ENCODE data around the gene MAPKAP1.

MAPKAP1 gene

GRCh38 chr9:125682340-125682739 lies 24.7 kb downstream of the MAPKAP1 start:
- no peak for ATAC-seq
- TF ChIP-seq, protein P1, sequence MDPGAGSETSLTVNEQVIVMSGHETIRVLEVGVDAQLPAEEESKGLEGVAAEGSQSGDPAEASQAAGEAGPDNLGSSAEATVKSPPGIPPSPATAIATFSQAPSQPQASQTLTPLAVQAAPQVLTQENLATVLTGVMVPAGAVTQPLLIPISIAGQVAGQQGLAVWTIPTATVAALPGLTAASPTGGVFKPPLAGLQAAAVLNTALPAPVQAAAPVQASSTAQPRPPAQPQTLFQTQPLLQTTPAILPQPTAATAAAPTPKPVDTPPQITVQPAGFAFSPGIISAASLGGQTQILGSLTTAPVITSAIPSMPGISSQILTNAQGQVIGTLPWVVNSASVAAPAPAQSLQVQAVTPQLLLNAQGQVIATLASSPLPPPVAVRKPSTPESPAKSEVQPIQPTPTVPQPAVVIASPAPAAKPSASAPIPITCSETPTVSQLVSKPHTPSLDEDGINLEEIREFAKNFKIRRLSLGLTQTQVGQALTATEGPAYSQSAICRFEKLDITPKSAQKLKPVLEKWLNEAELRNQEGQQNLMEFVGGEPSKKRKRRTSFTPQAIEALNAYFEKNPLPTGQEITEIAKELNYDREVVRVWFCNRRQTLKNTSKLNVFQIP (CRISPR knock-in tag; IDR thresholded peaks at IDR 0.05; ENCODE audit: borderline replicate concordance, low read depth), result no peak
- TF ChIP-seq PPARA (CRISPR knock-in tag; IDR thresholded peaks at IDR 0.05; ENCODE audit: borderline replicate concordance) (no peak), TCF4 (CRISPR knock-in tag; IDR thresholded peaks at IDR 0.05; ENCODE audit: borderline replicate concordance) (no peak), TOX (CRISPR knock-in tag; IDR thresholded peaks at IDR 0.05; ENCODE audit: borderline replicate concordance) (no peak), SNAI2 (CRISPR knock-in tag; IDR thresholded peaks at IDR 0.05) (no peak), CREB5 (CRISPR knock-in tag; IDR thresholded peaks at IDR 0.05; ENCODE audit: low read depth) (no peak), ZNF70 (CRISPR knock-in tag; IDR thresholded peaks at IDR 0.05) (no peak), ISL1 (CRISPR knock-in tag; IDR thresholded peaks at IDR 0.05) (no peak), ZFP30 (CRISPR knock-in tag; IDR thresholded peaks at IDR 0.05) (no peak), CSDC2 (CRISPR knock-in tag; IDR thresholded peaks at IDR 0.05) (no peak), ESRRG (CRISPR knock-in tag; IDR thresholded peaks at IDR 0.05) (no peak), ARNTL (CRISPR knock-in tag; IDR thresholded peaks at IDR 0.05; ENCODE audit: borderline replicate concordance, low read depth) (no peak), ZFP3 (CRISPR knock-in tag; IDR thresholded peaks at IDR 0.05) (no peak), GLIS3 (CRISPR knock-in tag; IDR thresholded peaks at IDR 0.05) (no peak)
- TF ChIP-seq, protein P2, sequence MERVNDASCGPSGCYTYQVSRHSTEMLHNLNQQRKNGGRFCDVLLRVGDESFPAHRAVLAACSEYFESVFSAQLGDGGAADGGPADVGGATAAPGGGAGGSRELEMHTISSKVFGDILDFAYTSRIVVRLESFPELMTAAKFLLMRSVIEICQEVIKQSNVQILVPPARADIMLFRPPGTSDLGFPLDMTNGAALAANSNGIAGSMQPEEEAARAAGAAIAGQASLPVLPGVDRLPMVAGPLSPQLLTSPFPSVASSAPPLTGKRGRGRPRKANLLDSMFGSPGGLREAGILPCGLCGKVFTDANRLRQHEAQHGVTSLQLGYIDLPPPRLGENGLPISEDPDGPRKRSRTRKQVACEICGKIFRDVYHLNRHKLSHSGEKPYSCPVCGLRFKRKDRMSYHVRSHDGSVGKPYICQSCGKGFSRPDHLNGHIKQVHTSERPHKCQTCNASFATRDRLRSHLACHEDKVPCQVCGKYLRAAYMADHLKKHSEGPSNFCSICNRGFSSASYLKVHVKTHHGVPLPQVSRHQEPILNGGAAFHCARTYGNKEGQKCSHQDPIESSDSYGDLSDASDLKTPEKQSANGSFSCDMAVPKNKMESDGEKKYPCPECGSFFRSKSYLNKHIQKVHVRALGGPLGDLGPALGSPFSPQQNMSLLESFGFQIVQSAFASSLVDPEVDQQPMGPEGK (CRISPR knock-in tag; IDR thresholded peaks at IDR 0.05; ENCODE audit: borderline replicate concordance), result no peak
- TF ChIP-seq, protein P3, sequence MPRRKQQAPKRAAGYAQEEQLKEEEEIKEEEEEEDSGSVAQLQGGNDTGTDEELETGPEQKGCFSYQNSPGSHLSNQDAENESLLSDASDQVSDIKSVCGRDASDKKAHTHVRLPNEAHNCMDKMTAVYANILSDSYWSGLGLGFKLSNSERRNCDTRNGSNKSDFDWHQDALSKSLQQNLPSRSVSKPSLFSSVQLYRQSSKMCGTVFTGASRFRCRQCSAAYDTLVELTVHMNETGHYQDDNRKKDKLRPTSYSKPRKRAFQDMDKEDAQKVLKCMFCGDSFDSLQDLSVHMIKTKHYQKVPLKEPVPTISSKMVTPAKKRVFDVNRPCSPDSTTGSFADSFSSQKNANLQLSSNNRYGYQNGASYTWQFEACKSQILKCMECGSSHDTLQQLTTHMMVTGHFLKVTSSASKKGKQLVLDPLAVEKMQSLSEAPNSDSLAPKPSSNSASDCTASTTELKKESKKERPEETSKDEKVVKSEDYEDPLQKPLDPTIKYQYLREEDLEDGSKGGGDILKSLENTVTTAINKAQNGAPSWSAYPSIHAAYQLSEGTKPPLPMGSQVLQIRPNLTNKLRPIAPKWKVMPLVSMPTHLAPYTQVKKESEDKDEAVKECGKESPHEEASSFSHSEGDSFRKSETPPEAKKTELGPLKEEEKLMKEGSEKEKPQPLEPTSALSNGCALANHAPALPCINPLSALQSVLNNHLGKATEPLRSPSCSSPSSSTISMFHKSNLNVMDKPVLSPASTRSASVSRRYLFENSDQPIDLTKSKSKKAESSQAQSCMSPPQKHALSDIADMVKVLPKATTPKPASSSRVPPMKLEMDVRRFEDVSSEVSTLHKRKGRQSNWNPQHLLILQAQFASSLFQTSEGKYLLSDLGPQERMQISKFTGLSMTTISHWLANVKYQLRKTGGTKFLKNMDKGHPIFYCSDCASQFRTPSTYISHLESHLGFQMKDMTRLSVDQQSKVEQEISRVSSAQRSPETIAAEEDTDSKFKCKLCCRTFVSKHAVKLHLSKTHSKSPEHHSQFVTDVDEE (CRISPR knock-in tag; IDR thresholded peaks at IDR 0.05), result no peak
- TF ChIP-seq, protein P4, sequence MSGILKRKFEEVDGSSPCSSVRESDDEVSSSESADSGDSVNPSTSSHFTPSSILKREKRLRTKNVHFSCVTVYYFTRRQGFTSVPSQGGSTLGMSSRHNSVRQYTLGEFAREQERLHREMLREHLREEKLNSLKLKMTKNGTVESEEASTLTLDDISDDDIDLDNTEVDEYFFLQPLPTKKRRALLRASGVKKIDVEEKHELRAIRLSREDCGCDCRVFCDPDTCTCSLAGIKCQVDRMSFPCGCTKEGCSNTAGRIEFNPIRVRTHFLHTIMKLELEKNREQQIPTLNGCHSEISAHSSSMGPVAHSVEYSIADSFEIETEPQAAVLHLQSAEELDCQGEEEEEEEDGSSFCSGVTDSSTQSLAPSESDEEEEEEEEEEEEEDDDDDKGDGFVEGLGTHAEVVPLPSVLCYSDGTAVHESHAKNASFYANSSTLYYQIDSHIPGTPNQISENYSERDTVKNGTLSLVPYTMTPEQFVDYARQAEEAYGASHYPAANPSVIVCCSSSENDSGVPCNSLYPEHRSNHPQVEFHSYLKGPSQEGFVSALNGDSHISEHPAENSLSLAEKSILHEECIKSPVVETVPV (CRISPR knock-in tag; IDR thresholded peaks at IDR 0.05), result no peak

- ATAC-seq, result no peak
Observed at GRCh38 chr9:125681657-125682056, 25.4 kb downstream of the MAPKAP1 start.

More at GRCh38 chr9:125681657-125682056, 25.4 kb downstream of the MAPKAP1 start:
- TF ChIP-seq, protein P2 (CRISPR knock-in tag; IDR thresholded peaks at IDR 0.05; ENCODE audit: borderline replicate concordance), result no peak
- TF ChIP-seq SNAI2 (CRISPR knock-in tag; IDR thresholded peaks at IDR 0.05) (no peak), PPARA (CRISPR knock-in tag; IDR thresholded peaks at IDR 0.05; ENCODE audit: borderline replicate concordance) (no peak), GLIS3 (CRISPR knock-in tag; IDR thresholded peaks at IDR 0.05) (no peak), OSR1 (CRISPR knock-in tag; IDR thresholded peaks at IDR 0.05) (no peak), ZNF8 (CRISPR knock-in tag; IDR thresholded peaks at IDR 0.05) (no peak), CREB5 (CRISPR knock-in tag; IDR thresholded peaks at IDR 0.05; ENCODE audit: low read depth) (no peak), RARB (CRISPR knock-in tag; IDR thresholded peaks at IDR 0.05) (no peak), ZFP30 (CRISPR knock-in tag; IDR thresholded peaks at IDR 0.05) (no peak), CSDC2 (CRISPR knock-in tag; IDR thresholded peaks at IDR 0.05) (no peak)
- TF ChIP-seq, protein P3 (CRISPR knock-in tag; IDR thresholded peaks at IDR 0.05), result no peak
- TF ChIP-seq, protein P4 (CRISPR knock-in tag; IDR thresholded peaks at IDR 0.05), result no peak
